CD4-positive, alpha-beta memory T cell (primary cell): ENCODE data around the gene CBLN1. TPM values are rescaled to one million over a fixed set of nuclear protein-coding genes. Genes with fewer than 3 reads are reported as not detected.

Experiments
- CTCF ChIA-PET: fragments of 350-600 bp; sonication (Branson Sonifier 250); formaldehyde crosslinking; loops from one replicate; lab custom pipeline; 2021; ENCODE audit warnings: inconsistent platforms; ENCODE audit not compliant: partially characterized antibody; lab: Charles Lee
- POLR2A ChIA-PET: fragments of 350-600 bp; sonication (Branson Sonifier 250); formaldehyde crosslinking; loops from one replicate; lab custom pipeline; 2021; ENCODE audit not compliant: partially characterized antibody; lab: Charles Lee
- DNase-seq, 5 donors: peaks; one replicate each; pipeline versions ENCODE4 v3.0.0 to v3.0.0-alpha.2; 2020 to 2022; ENCODE audit warnings: mixed read lengths in 1 of 5
- H3K27ac ChIP-seq: one replicate; pipeline ENCODE4 v1.7.0; 2013; ENCODE audit warnings: low read depth, low read length
- H3K27me3 ChIP-seq: 2 replicates; pipeline ENCODE4 v1.7.0; 2013; ENCODE audit warnings: mild to moderate bottlenecking, low read length, moderate library complexity; ENCODE audit not compliant: insufficient read depth
- H3K36me3 ChIP-seq: 2 replicates; pipeline ENCODE4 v1.7.0; 2013; ENCODE audit warnings: mild to moderate bottlenecking, low read length, moderate library complexity; ENCODE audit not compliant: insufficient read depth
- H3K4me1 ChIP-seq: 2 replicates; pipeline ENCODE4 v1.7.0; 2013; ENCODE audit warnings: mild to moderate bottlenecking, low read length, moderate library complexity; ENCODE audit not compliant: insufficient read depth
- H3K4me3 ChIP-seq, 2 donors: one replicate each; pipeline ENCODE4 v1.7.0; 2013; ENCODE audit warnings: low read length in 2 of 2, mild to moderate bottlenecking in 1 of 2
- H3K9me3 ChIP-seq, 2 donors: one replicate each; pipeline ENCODE4 v1.7.0; 2013; ENCODE audit warnings: low read length in 2 of 2, control low read depth in 1 of 2; ENCODE audit not compliant: control insufficient read depth in 1 of 2
- H3K27ac Mint-ChIP-seq, 7 donors: one replicate each; pipeline ENCODE4 v1.8.0; 2020 to 2021; ENCODE audit warnings: mixed read lengths in 7 of 7, mild to moderate bottlenecking in 6 of 7, inconsistent platforms in 3 of 7, moderate library complexity in 3 of 7
- H3K27me3 Mint-ChIP-seq, 2 donors: one replicate each; pipeline ENCODE4 v1.8.0; 2020 to 2021; ENCODE audit warnings: mixed read lengths in 2 of 2
- H3K36me3 Mint-ChIP-seq, 2 donors: one replicate each; pipeline ENCODE4 v1.8.0; 2020 to 2021; ENCODE audit warnings: mixed read lengths in 2 of 2, inconsistent platforms in 1 of 2, mild to moderate bottlenecking in 1 of 2
- H3K4me1 Mint-ChIP-seq, 4 donors: one replicate each; pipeline ENCODE4 v1.8.0; 2020 to 2021; ENCODE audit warnings: mixed read lengths in 4 of 4, mild to moderate bottlenecking in 1 of 4
- H3K4me3 Mint-ChIP-seq, 8 donors: one replicate each; pipeline ENCODE4 v1.8.0; 2020 to 2021; ENCODE audit warnings: mixed read lengths in 8 of 8, mild to moderate bottlenecking in 7 of 8, moderate library complexity in 6 of 8, inconsistent platforms in 3 of 8
- H3K9me3 Mint-ChIP-seq, 8 donors: one replicate each; pipeline ENCODE4 v1.8.0; 2020 to 2021; ENCODE audit warnings: mixed read lengths in 8 of 8, mild to moderate bottlenecking in 5 of 8, inconsistent platforms in 3 of 8, moderate library complexity in 1 of 8
- intact Hi-C: fragments of 100-400 bp; cut with micrococcal nuclease; formaldehyde crosslinking; loops from one replicate; pipeline ENCODE4 v1.15.1; 2023
- polyA plus RNA-seq, 2 donors: library from polyadenylated mRNA; unstranded; fragments of 300-500 nt; fragmentation: Illumina TruSeq; gene quantifications; one replicate each; pipeline ENCODE4 v1.2.3, GENCODE V29; 2021
- total RNA-seq, 2 experiments: library from RNA; stranded (reverse); gene quantifications; one replicate each; pipeline ENCODE4 v1.2.3, GENCODE V29; 2021

The CBLN1 gene
- total and polyA plus RNA-seq, 4 experiments from 2014 or later, result not detected

DNA sequence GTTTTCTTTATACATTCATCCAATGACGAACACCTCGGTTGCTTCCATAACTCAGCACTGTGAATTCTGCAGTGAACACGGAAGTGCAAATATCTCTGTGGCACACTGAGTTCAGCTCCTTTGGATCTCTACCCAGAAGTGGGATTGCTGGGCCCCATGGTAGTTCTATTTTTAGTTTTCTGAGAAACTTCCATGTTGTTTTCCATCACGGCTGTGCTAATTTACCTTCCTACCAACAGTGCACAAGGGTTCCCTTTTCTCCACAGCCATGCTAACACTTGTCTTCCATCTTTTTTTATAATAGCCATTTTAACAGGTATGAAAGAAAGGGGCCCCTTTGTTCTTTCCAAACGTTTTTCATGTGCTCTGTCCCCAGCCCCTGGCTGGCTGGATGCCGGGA is 30.2 kb upstream of the CBLN1 start:
- H3K27me3 Mint-ChIP-seq, result peaks cover 3% of the 10 kb centered on the region in 2 donors
- no peak for DNase-seq
- H3K36me3 Mint-ChIP-seq, result no peaks in the 10 kb centered on the region
- H3K27ac Mint-ChIP-seq, result no peak overlapping the region
- Histone ChIP-seq H3K4me3 (no peak overlapping the region), H3K36me3 (no peaks in the 10 kb centered on the region), H3K27ac (no peak overlapping the region), H3K9me3 (no peaks in the 10 kb centered on the region), H3K4me1 (no peaks in the 10 kb centered on the region), H3K27me3 (no peaks in the 10 kb centered on the region)
- no peaks in the 10 kb centered on the region for H3K4me1 Mint-ChIP-seq
- CTCF ChIA-PET, result no interaction called here
- H3K9me3 Mint-ChIP-seq, result peaks cover 0 to 5% (median 0%) of the 10 kb centered on the region in 8 donors
- no peak overlapping the region for H3K4me3 Mint-ChIP-seq
- intact Hi-C loops, result no loop called here
- POLR2A ChIA-PET, result no interaction called here

DNA sequence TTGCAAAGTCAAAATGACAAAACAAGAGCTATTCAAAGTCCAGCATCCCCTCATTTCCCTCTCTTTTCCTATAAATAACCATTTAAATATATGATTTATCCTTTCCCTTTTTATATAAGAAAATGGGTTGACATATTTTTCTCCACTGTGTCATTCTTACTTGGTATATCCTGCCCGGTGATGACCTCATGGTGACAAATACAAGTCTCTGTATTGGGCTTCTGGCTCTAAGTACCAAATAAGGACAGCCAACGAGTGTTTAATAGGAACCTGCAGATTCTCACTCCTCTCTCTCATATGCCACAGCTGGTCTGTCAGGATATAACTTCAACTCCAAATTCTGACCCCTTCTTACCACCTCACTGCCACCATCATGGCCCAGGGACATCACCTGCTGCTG is 25.5 kb upstream of the CBLN1 start:
- H3K27me3 Mint-ChIP-seq, result peaks cover 0 to 5% of the 10 kb centered on the region in 2 donors
- H3K4me1 ChIP-seq, result no peaks in the 10 kb centered on the region

GRCh38 chr16:49305406-49305805 is 23.8 kb upstream of the CBLN1 start:
- no peak for DNase-seq
- no peaks in the 10 kb centered on the region for H3K4me1 Mint-ChIP-seq
- Histone ChIP-seq H3K36me3 (no peaks in the 10 kb centered on the region), H3K4me3 (no peak overlapping the region), H3K4me1 (no peaks in the 10 kb centered on the region), H3K27me3 (no peaks in the 10 kb centered on the region), H3K27ac (no peak overlapping the region), H3K9me3 (no peaks in the 10 kb centered on the region)
- H3K27me3 Mint-ChIP-seq, result peaks cover 0 to 5% of the 10 kb centered on the region in 2 donors
- intact Hi-C loops, result no loop called here
- peaks cover 0 to 8% (median 2%) of the 10 kb centered on the region in 8 donors for H3K9me3 Mint-ChIP-seq
- ChIA-PET POLR2A (no interaction called here), CTCF (no interaction called here)
- H3K27ac Mint-ChIP-seq, result no peak overlapping the region
- no peak overlapping the region for H3K4me3 Mint-ChIP-seq
- no peaks in the 10 kb centered on the region for H3K36me3 Mint-ChIP-seq

More for the DNA sequence above, 25.5 kb upstream of the CBLN1 start:
- ChIA-PET CTCF (no interaction called here), POLR2A (no interaction called here)
- H3K27ac ChIP-seq, result no peak overlapping the region
- no peak overlapping the region for H3K4me3 ChIP-seq
- H3K27me3 ChIP-seq, result no peaks in the 10 kb centered on the region
- no peak overlapping the region for H3K4me3 Mint-ChIP-seq
- no peaks in the 10 kb centered on the region for H3K36me3 ChIP-seq
- H3K9me3 Mint-ChIP-seq, result peaks cover 0 to 8% (median under 1%) of the 10 kb centered on the region in 8 donors
- intact Hi-C loops, result no loop called here
- no peaks in the 10 kb centered on the region for H3K9me3 ChIP-seq
- no peak for DNase-seq
- no peaks in the 10 kb centered on the region for H3K4me1 Mint-ChIP-seq
- no peak overlapping the region for H3K27ac Mint-ChIP-seq
- H3K36me3 Mint-ChIP-seq, result no peaks in the 10 kb centered on the region

DNA sequence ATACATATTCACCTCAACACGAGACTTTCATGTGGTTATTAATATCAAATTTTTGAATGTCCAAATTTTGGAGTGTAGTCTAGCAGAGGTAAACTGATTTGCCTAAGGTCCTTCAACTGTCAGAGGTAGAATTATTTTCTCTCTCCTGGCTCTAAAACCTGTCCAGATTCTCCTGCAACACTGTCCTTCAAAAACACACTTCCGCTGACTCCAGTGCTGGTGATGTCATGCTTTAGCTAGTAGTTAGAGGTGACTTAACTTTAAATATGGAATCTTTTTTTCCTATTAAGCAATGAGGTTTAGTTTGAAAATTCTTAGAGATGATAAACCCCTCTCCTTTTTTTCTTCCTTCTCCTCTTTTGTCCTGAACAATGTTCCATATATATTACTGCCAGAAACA is 10.8 kb upstream of the CBLN1 start:
- CTCF ChIA-PET, result no interaction called here
- intact Hi-C loops, result no loop called here
- H3K4me1 ChIP-seq, result no peaks in the 10 kb centered on the region
- no peaks in the 10 kb centered on the region for H3K27me3 ChIP-seq
- H3K27ac Mint-ChIP-seq, result no peak overlapping the region
- DNase-seq, result no peak
- H3K36me3 Mint-ChIP-seq, result no peaks in the 10 kb centered on the region
- no peaks in the 10 kb centered on the region for H3K36me3 ChIP-seq
- H3K4me3 ChIP-seq, result no peak overlapping the region
- H3K9me3 ChIP-seq, result no peaks in the 10 kb centered on the region
- no peaks in the 10 kb centered on the region for H3K4me1 Mint-ChIP-seq
- POLR2A ChIA-PET, result no interaction called here
- H3K4me3 Mint-ChIP-seq, result no peak overlapping the region
- H3K27me3 Mint-ChIP-seq, result peaks cover 0 to 3% of the 10 kb centered on the region in 2 donors
- peaks cover 0 to 4% (median under 1%) of the 10 kb centered on the region in 8 donors for H3K9me3 Mint-ChIP-seq
- no peak overlapping the region for H3K27ac ChIP-seq

GRCh38 chr16:49287572-49287971 is 5.9 kb upstream of the CBLN1 start:
- CTCF ChIA-PET, result no interaction called here
- no peaks in the 10 kb centered on the region for H3K9me3 ChIP-seq

DNA sequence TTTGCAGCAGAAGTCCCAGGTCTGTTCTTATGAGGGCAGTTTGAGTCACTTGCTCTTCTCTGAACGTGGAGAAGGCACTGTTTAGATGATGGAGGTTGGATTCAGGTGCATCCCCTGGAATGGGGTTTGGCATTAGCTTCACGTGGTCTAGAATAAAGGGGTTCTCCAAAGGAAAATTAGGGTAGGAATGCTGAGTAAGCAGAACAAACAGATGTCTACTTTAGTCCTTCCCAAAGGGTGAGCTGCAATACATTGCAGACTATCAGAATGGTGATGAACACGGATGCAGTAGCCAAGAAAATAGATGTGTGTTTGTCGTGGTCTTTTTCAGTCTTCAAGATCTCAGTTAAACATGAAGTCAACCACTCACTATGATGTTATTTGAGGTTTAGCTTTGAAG is 3.3 kb upstream of the CBLN1 start:
- Mint-ChIP-seq H3K4me1 (peaks cover 0 to 13% (median 5%) of the 10 kb centered on the region in 4 donors), H3K27ac (no peak overlapping the region), H3K4me3 (no peak overlapping the region), H3K27me3 (peaks cover 25 to 28% of the 10 kb centered on the region in 2 donors), H3K9me3 (peaks cover 0 to 7% (median 2%) of the 10 kb centered on the region in 8 donors), H3K36me3 (no peaks in the 10 kb centered on the region)
- Histone ChIP-seq H3K4me3 (no peak overlapping the region), H3K27ac (no peak overlapping the region), H3K4me1 (peaks cover 4% of the 10 kb centered on the region), H3K27me3 (peaks cover 9% of the 10 kb centered on the region), H3K9me3 (no peaks in the 10 kb centered on the region), H3K36me3 (no peaks in the 10 kb centered on the region)
- ChIA-PET POLR2A (no interaction called here), CTCF (no interaction called here)
- no peak for DNase-seq
- intact Hi-C loops, result no loop called here

More at GRCh38 chr16:49287572-49287971, 5.9 kb upstream of the CBLN1 start:
- Histone ChIP-seq H3K36me3 (no peaks in the 10 kb centered on the region), H3K27me3 (peaks cover 8% of the 10 kb centered on the region), H3K4me1 (peaks cover 3% of the 10 kb centered on the region), H3K27ac (no peak overlapping the region), H3K4me3 (no peak overlapping the region)
- POLR2A ChIA-PET, result no interaction called here
- no peaks in the 10 kb centered on the region for H3K36me3 Mint-ChIP-seq
- H3K27me3 Mint-ChIP-seq, result peaks cover 20 to 23% of the 10 kb centered on the region in 2 donors
- H3K4me3 Mint-ChIP-seq, result no peak overlapping the region
- intact Hi-C loops, result no loop called here
- no peak overlapping the region for H3K27ac Mint-ChIP-seq
- peaks cover 0 to 6% (median 2%) of the 10 kb centered on the region in 8 donors for H3K9me3 Mint-ChIP-seq
- no peak for DNase-seq
- H3K4me1 Mint-ChIP-seq, result peaks cover 0 to 3% (median 1%) of the 10 kb centered on the region in 4 donors

DNA sequence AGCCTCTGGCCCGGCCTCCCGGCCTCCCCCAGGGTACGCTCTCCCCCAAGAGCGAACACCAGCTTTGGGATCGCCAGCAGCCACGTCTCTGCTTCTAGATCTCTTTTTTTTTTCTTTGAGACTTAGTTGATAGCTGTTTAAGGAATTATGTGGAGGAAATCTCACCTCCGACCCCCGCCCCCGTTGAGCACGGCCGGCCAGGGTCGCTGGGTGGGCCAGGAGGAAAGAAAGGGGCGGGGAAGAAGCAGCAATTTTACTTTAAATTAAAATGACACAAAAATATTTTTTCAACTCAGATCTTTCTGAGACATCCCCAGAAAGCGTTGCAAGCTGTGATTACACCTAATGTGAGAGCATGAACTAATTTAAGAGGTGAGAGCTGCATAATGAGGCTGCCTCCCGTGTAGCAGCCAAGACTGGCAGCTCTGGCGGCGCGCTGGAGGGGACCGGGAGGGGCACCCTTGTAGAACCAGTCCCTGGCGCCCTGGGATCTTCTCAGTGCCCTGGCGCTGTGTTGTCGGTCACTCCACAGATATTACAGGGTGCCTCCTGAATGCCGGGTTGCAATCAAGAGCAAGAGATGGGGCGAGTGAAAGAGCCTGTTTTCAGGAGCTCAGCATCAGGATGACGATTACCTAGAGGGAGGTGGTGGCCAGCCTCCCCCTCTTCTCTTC is 1.9 kb upstream of the CBLN1 start:
- Histone ChIP-seq H3K4me3 (no peak overlapping the region), H3K36me3 (no peaks in the 10 kb centered on the region), H3K4me1 (peaks cover 4% of the 10 kb centered on the region), H3K27ac (no peak overlapping the region), H3K27me3 (peaks cover 13% of the 10 kb centered on the region), H3K9me3 (no peaks in the 10 kb centered on the region)
- Mint-ChIP-seq H3K27ac (no peak overlapping the region), H3K4me1 (peaks cover 0 to 21% (median 6%) of the 10 kb centered on the region in 4 donors), H3K4me3 (peak overlapping the region in 4 of 8 donors; percentile 12 to 49 (median 26)), H3K36me3 (no peaks in the 10 kb centered on the region), H3K27me3 (peaks cover 36 to 39% of the 10 kb centered on the region in 2 donors), H3K9me3 (peaks cover 0 to 7% (median 2%) of the 10 kb centered on the region in 8 donors)
- ChIA-PET CTCF (no interaction called here), POLR2A (no interaction called here)
- intact Hi-C loops, result no loop called here
- no peak for DNase-seq
